Germinal center (tissue), 1 donor: Measurements from ENCODE around the gene MINK1.
"Not testable (repeated sequence)": the region's sequence is repeated elsewhere in the genome, so short reads cannot be mapped to it uniquely, and the experiment has no call there.

Experiments
- DNase-seq: peaks from one replicate; pipeline ENCODE4 v3.0.0; 2012; ENCODE audit warnings: mixed read lengths, low spot score

The MINK1 gene

DNA sequence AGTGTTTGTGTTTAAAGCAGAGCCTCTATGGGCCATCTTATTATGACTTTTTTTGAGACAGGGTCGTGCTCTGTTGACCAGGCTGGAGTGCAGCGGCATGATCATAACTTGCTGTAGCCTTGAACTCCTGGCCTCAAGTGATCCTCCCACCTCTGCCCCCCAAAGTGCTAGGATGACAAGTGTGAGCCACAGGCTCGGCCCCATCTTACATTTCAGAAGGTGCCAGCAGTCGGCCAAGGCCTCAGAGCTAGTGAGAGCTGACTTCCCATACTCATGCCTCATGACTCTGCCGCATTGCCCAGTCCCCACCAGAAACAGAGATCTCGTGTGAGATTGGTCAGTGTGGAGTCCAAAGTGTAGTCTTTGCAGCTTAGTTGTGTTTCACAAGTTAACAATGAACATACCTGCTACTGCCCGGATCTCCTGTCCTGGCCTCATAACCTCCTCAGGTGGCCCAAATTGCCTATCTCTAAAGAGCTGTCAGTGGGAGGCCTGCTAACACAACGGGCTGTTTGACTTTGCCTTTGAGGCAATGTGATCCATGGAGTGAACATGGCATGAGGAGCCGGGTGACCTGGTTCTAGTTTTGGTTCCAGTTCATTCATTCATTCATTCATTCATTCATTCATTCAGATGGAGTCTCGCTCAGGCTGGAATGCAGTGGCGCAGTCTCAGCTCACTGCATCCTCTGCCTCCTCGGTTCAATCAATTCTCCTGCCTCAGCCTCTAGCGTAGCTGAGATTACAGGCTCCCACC, 13.7 kb downstream of the MINK1 start:
- DNase-seq = no peak

DNA sequence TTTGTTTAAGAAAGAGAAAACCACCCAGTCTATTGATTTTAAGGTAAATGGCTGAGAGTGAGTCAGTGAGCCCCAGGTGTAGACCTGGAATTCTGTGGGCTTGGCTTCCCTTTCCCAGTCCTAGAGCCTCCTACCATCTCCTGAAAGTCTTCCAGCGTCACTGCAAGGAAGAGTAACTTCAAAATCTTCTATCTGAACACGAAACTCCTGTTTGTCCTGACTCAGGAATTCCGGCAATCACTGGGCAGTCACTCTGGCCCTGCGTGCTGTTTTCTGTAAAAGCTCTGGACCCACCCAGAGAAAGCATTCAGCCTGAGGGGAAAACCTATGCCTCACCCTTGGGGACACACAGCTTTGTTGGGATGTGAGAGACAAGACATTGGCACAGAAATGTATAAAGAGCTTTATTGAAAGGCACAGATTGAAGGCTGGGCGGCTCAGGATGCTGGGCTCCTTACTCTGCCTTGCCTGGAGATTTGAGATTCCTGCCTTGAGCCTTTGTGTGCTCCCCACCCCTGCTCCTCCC, 15.9 kb downstream of the MINK1 start:
- no peak for DNase-seq

DNA sequence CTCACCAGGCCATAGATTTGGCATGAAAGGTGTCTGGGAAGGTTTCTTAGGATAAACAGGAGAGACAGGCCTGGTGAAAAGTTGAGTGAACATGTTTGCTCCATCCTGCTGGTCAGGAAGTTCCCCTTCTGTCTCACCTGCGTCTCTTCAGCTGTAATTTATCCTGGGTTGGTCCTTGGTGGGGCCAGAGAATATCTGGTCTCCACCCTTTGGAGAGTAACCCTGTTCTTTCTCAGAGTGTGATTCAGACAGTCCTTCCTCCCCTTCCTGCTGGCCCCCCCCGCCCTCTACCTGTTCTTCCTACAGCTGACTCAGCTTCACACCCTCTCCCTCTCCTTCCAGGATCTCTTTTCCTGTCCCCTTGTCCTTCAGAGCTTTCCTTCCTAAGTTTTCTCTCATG, 17.1 kb downstream of the MINK1 start:
- DNase-seq = no peak

DNA sequence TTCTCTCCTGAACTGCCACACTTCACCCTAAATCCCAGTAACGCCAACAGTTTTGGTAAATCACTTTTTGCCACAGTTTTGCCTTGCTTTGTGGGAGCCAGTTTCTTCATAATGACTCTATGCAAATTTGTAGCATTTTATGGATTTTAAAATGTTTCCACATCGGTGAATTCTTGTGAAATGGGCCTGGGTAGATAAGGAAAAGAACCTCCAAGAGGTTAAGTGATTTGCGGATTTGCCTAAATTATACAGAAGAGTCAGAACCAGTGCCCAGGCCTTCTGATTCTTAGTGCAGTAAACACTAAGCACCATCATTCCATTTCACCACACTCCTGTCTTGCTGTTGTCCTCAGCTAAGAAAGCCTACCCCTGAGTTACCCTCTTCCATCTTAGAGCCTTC, 17.9 kb downstream of the MINK1 start:
- DNase-seq = no peak

DNA sequence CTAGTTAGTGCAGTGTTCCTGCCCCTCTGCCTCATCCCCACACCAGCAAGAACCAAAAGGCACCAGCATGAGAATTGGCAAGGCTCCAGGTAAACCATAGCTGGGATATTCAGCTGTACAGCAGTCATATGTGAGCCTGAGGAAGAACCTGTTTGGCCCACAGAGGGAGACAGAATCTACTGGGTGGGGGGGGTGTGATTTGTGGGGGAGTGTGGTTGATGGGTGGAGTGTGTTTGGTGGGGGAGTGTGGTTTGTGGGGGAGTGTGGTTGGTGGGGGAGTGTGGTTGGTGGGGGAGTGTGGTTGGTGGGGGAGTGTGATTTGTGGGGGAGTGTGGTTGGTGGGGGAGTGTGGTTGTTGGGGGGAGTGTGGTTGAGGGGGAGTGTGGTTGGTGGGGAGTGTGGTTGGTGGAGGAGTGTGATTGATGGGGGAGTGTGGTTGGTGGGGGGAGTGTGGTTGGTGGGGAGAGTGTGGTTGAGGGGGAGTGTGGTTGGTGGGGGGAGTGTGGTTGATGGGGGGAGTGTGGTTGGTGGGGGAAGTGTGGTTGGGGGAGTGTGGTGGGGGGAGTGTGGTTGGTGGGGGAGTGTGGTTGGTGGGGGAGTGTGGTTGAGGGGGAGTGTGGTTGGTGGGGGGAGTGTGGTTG, 19.5 kb downstream of the MINK1 start:
- no peak for DNase-seq

DNA sequence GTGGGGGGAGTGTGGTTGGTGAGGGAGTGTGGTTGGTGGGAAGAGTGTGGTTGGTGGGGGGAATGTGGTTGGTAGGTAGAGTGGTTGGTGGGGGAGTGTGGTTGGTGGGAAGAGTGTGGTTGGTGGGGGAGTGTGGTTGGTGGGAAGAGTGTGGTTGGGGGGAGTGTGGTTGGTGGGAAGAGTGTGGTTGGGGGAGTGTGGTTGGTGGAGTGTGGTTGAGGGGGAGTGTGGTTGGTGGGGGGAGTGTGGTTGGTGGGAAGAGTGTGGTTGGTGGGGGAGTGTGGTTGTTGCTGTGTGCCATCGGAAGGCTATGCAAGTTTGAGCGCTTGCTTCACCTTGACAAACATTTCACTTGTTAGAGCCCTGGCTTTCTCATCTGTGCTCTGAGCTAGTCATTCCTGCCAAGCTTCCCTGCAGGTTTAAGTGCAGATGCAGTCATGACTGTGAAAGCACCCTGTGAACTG, 20.1 kb downstream of the MINK1 start:
- DNase-seq = no peak

DNA sequence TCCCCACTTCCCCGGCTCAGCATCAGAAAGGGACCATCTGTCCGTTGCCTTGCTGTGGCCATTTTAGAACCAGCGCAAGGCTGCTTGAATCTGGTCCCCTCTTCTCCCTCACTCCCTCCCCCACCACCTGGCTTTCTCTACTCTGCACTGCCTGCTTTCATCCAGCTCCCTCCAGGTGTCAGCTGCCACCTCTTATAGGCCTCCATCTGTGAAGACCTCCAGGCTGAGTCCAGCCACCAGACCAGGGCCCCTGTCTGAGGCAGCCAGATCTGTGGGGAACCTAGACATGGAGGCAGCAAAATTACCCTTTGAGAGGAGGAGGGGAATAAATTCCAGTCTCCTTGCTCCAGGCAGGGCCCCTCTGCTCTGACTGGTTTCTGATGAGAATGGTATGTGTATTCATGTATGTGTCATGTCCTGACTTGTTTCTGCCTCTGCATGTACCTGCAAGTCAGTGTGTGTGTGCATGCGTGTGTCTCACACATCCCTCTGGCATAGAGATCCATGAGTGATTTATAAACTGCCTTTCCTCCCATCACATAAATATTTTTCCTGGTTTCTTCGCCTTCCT, 21.1 kb downstream of the MINK1 start:
- DNase-seq = no peak

DNA sequence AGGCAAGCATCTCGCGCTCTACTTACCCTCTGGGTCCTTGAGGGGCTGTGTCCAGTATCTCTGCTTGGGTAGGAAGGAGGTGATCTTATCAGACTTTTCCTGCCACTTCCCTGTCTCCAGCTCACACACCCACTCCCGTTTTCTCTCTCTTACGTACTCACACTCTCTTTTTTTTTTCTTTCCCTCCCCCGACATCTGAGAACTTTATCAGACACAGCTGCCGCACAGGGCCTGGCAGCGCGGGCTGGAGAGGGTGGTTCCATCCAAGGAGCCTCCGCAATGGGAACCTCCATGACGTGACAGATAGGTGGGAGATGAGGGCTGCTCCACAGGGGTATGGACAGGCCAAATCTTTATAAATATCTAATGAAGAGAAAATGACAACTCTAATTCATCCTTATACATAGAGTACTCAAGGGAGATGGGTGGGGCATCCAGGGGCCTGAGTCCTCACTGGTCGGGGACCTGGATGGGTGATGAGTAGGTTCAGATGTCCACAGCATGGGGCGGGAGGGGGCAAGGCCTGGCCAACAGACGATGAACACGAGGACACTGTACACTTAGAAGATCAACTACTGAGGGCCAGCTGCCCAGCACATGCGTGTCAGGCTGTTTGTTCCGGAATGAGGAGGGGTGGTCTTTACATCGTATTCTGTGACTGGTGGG, 23.3 kb downstream of the MINK1 start:
- no peak for DNase-seq

DNA sequence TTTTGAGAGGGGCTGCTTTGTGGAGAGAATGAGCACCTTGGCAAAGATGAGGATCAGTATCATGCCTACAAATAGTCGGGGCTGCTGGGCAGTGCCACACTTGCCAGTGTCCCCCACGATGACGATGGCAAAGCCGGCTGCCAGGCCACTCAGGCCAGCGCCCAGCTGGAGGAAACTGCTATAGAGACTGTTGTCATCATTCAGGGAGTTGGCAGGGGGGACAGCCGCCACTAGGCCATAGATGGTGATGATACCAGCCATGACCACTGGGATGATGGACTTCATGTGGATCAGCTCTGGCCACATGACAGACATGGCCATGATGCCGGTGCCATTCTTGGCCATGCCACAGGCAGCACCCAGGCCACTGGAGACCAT, 23.8 kb downstream of the MINK1 start:
- DNase-seq = no peak

DNA sequence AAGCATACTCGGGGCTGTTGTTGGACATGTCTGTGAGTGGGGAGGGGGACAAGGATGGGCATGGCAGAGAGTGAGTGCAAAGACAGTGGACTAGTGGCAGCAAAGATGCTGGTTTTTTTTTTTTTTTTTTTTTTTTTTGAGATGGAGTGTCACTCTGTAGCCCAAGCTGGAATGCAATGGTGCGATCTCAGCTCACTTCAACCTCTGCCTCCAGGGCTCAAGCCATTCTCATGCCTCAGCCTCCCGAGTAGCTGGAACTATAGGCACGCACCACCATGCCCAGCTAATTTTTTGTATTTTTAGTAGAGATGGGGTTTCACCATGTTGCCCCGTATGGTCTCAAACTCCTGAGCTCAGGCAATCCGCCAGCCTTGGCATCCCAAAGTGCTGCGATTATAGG, 24.2 kb downstream of the MINK1 start:
- DNase-seq = not testable (repeated sequence)

DNA sequence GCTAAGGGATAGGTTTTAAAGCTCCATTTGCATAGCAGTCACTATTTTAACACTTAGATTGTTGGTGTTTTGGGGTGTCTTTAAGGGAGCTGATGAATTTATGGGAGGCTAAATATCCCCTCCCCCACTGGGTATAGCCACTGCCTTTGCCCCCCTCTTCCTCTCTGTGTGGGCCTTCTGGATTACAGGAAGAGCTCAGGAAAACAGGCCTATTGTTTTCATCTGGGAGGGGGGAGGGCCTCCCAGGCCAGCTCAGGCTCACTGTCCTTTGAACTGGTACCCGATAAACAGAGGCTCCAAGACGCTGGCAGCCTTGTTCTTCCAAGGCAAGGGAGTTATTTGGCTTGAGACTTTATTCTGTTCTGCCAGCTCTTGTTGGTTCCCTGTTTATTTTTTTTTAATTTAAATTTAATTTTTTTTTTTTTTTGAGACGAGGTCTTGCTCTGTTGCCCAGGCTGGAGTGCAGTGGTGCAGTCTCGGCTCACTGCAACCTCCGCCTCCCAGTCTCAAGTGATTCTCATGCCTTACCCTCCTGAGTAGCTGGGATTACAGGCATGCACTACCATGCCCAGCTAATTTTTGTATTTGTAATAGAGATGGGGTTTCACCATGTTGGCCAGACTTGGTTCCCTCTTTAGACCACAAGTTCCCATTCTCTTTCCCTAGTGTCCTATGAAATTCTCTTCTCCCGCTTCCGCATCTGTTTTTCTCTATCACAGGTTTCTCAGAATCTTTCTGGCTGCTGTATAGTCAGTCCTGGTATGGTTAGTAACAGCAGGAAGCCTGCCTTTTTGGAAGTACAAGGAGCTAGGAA, 25.1 kb downstream of the MINK1 start:
- no peak for DNase-seq

DNA sequence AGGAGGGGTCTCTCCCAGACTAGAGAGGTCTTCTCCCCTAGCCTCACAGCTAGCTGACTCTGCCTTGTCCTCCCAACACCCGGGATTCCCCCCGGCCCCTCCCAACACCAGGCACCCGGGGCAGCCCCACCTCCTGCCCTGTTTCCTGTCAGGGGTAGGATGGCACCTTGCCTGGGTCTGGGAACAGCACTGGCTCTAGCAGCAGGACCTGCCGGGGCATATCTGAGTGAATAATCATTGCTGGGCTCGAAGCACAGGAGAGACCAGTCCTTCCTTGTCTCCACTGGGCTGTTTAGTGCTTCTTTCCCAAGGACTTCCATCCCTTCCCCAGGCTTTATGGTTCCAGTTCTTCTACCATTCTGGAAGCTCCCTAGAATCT, 25.7 kb downstream of the MINK1 start:
- no peak for DNase-seq

DNA sequence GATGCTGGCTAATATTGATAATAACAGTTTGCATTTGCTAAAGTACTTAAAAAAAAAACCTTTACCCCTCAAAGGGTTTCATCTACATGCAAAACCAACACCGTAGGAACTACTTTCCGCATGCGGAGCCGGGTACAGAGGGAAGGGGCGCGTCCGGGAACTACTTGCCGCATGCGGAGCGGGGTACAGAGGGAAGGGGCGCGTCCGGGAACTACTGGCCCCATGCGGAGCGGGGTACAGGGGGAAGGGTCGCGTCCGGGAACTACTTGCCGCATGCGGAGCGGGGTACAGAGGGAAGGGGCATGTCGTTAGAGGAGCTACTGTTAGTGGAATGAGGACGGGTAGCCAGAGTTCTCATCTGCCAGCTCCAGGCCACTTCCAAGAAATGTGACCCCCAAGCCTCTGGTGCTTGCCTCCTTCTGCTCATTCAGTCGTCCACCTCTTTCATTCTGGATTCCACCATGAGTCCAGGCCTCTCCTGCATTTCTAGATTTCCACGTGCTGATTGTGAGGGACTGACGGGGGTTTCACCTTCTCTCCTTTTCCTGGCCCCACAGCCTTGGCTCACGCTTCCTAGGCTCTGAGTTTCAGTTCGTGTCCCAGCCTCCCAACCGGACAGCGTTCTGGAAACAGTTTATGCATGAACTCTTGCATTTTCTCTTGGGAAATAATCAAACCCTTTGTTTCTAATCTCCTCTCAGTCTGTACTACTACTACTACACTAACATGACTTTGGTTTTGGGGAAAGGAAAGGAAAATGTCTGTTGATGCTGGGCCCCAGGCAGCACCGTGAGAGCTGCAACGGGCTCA, 26.9 kb downstream of the MINK1 start:
- no peak for DNase-seq

DNA sequence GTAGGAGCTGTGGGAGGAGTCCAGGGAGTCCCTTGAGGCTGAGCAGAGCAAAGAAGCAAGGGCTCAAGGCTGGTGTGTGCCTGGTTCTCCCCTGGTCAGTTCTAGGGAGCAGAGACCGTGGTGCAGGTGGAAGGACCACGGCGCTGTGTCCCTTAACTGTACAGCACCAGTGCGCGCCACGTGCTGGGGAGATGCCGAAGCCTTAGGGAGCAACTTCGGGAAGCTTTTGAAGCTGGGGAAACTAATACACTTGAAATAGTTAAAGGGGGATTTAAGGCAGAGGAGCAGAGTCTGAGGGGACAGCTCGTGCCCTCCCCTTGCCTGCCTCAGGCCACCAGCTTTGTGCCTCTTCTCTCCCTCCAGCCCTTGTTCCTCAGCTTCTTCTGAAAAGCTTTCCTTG, 27.5 kb downstream of the MINK1 start:
- DNase-seq = no peak

DNA sequence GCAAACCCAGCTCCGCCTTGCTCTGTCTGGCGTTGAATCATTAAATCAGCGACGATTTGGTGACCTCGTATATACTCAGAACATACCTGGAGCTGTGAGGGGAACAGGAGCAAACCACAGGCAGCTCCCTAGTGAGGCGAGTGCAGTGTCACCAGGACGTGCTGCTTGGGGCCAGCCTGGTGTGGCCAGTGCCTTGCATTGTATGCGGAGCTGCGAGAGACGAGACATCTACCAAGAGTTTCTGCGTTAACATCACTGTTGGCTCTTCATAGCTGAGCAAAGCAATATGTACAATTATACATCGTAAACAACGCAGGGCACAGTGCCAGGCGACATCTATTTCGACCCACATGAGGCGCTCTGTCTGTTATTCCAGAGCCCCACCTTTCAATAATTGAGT, 27.9 kb downstream of the MINK1 start:
- DNase-seq = no peak

DNA sequence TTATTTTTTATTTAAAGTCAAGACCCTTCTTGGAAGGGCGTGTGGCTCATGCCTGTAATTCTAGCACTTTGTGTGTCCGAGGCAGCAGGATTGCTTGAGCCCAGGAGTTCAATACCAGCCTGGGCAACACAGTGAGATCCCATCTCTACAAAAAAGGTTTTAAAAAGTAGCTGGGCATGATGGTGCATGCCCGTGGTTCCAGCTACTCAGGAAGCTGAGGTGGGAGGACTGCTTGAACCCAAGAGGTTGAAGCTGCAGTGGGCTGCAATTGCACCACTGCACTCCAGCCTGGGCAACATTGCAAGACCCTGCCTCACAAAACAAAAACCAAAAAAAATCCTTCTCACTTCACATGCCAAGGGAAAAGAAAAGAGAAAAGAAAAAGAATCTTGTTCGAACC, 29.6 kb downstream of the MINK1 start:
- no peak for DNase-seq

DNA sequence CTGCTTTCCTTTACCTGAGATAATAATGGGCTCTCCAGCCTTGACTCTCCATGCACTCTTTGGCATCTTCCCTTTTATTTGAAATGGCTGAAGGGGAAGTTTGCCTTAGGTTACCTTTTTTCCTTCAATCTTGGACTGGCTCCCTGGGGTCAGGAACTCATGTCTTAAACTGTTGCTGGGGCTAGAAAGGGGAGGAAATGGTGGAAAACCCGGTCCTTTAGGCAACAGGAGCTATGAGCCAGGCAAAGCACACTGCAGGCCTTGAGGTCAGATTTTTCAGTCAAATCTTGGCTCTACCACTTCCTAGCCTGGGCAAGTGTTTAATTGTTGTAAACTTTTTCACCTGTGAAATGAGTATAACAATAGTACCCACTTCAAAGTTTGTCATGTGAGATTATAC, 30.2 kb downstream of the MINK1 start:
- no peak for DNase-seq

DNA sequence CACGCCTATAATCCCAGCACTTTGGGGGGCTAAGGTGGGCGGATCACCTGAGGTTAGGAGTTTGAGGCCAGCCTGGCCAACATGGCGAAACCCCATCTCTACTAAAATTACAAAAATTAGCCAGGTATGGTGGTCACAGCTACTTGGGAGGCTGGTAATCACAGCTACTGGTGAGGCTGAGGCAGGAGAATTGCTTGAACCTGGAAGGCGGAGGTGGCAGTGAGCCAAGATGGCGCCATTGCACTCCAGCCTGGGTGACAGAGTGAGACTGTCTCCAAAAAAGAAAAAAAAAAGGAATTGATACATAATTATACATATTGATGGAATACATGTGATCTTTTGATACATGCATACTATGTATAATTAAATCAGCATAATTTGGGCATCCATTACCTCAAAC, 34.4 kb downstream of the MINK1 start:
- DNase-seq = not testable (repeated sequence)

DNA sequence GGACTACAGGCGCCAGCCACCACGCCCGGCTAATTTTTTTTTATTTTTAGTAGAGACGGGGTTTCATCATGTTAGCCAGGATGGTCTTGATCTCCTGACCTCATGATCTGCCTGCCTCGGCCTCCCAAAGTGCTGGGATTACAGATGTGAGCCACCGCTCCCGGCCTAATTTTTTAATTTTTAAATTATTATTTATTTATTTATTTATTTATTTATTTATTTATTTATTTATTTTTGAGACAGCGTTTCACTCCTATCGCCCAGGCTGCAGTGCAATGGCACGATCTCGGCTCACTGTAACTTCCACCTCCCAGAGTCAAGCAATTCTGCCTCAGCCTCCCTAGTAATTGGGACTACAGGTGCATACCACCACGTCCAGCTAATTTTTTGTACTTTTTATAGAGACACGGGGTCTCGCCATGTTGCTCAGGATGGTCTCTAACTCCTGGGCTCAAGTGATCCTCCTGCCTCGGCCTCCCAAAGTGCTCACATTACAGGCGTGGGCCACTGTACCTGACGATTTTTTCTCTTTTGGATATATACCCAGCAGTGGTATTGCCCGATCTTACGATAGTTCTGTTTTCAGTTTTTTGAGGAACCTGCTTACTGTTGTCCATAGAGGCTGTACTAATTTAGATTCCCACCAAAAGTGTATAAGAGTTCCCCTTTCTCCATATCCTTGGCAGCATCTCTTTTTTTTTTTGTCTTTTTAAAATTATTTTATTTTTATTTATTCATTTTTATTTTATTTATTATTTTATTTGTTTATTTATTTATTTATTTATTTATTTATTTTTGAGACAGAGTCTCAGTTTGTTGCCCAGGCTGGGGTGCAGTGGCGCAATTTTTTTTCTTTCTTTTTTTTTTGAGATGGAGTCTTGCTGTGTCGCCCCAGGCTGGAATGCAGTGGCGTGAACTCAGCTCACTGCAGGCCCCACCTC, 36.2 kb downstream of the MINK1 start:
- not testable (repeated sequence) for DNase-seq

DNA sequence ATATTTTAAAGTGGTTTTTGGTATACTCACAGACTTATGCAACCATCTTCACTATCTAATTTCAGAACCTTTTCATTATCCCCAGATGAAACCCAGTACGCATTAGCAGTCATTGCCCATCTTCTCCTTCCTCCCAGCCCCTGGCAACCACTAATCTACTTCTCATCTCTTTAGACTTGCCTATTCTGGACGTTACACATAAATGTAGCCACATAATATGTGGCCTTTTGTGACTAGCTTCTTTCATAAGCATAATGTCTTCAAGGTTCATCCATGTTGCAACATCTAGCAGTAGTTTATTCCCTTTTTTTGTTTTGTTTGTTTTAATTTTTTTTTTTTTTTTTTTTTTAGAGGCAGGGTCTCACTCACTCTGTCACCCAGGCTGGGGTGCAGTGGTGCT, 37.7 kb downstream of the MINK1 start:
- no peak for DNase-seq
